Testis (tissue), 3 donors: ENCODE results near the gene WDR86. TPM values are rescaled to one million over a fixed set of nuclear protein-coding genes. Genes with fewer than 3 reads are reported as not detected.

ENCODE experiments used
- DNase-seq: peaks from one replicate; pipeline ENCODE4 v3.0.0-alpha.2; 2019
- H3K27ac ChIP-seq, 2 donors: fragments of 200-600 bp; sonication (generic); one replicate each; pipeline ENCODE4 v1.5.1; 2019
- H3K27me3 ChIP-seq: fragments of 200-600 bp; sonication (generic); one replicate; pipeline ENCODE4 v1.5.1; 2019
- H3K36me3 ChIP-seq: fragments of 200-600 bp; sonication (generic); one replicate; pipeline ENCODE4 v1.5.1; 2017; ENCODE audit warnings: low read depth; ENCODE audit errors: missing control alignments
- H3K4me1 ChIP-seq: fragments of 200-600 bp; sonication (generic); one replicate; pipeline ENCODE4 v1.5.1; 2019
- H3K4me3 ChIP-seq, 2 donors: fragments of 200-600 bp; sonication (generic); one replicate each; pipeline ENCODE4 v1.5.1; 2017 to 2019
- H3K9me3 ChIP-seq: fragments of 200-600 bp; sonication (generic); one replicate; pipeline ENCODE4 v1.5.1; 2017
- POLR2A ChIP-seq: fragments of 450-650 bp; IDR thresholded peaks from one replicate; pipeline ENCODE4 v1.6.1; 2017; ENCODE audit warnings: antibody characterized with exemption, mild to moderate bottlenecking, moderate library complexity
- WGBS, 2 donors: methylation state at CpG; one replicate each; pipeline ENCODE4 v1.1.5; 2018; 5-methylcytosine and 5-hydroxymethylcytosine counted together
- intact Hi-C: fragments of 100-400 bp; cut with DNase I; formaldehyde crosslinking; loops from one replicate; pipeline ENCODE4 v1.15.1; 2023; ENCODE audit warnings: low total_unique reads
- polyA plus RNA-seq: library from polyadenylated mRNA; stranded (reverse); fragments of 350-450 nt; fragmentation: Illumina TruSeq; extraction: RNeasy Lipid Tissue Mini Kit (QIAGEN cat#74804); gene quantifications from one replicate; pipeline ENCODE4 v1.2.3, GENCODE V29; 2014; ENCODE audit warnings: low read depth, low replicate concordance; ENCODE audit not compliant: insufficient read depth
- total RNA-seq, 2 donors: library from RNA; depleted of rRNA; stranded (reverse); fragments of >200 nt; gene quantifications; one replicate each; pipeline ENCODE4 v1.2.3, GENCODE V29; 2016
- TF ChIP-seq, protein P1 (sequence below), 3 experiments: fragments of 450-650 bp in 2 of 3; fragments of 200-600 bp in 1 of 3; sonication (generic) in 1 of 3; IDR thresholded peaks; one replicate each; pipeline ENCODE4 v1.5.1; 2016 to 2019; ENCODE audit warnings: antibody characterized with exemption in 3 of 3, mild to moderate bottlenecking in 2 of 3, moderate library complexity in 1 of 3

The WDR86 gene
- total and polyA plus RNA-seq, 3 donors from 2014 or later = 2.8 to 20.3 (median 9.6) TPM

DNA sequence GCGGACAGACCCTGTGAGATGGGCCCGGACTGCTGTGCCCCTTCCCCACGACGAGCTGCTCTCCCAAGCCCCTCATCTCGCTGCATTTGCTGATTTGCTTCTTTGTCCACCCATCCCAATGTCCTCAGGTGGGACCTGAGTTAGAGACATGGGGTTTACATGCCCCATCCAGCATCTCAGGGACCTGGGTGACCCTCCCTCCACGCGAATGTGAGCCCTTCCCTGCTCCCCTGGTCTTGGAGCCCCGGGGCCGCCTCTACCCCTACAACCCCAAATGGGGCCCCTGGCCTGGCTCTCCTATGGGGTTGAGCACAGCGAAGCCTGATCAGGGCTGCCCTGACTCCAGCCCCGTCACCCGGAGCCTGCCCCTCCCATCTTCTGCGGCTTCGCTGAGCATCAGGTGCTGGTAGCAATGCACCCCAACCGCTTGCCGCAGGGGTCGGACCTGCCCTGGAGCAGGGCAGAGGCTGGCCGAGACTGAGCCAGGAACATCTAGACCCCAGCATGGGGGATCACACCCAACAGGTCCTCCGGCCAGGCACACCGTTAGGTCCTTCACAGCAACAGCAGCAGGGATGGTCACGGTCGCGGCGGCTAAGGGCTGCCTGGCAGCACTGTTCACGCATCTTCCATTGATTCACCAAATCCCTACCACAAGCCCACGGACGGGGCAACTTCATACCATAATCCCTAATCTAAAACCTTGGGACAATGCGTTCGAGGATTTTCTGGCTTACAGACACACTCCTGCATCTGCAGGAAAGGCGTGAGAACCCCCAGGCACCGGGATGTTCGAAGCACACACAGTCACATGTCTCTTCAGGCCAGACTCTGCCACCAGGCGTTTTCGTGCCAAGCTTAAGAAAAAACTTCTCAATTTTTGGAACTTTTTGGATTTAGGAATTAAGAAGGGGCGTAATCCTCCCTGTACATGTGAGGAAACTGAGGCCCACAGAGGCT, 15.5 kb downstream of the WDR86 start:
- H3K9me3 ChIP-seq = no peaks in the 10 kb centered on the region
- H3K27me3 ChIP-seq = no peaks in the 10 kb centered on the region
- H3K4me1 ChIP-seq = no peaks in the 10 kb centered on the region
- H3K4me3 ChIP-seq = no peak overlapping the region
- no peak overlapping the region for H3K27ac ChIP-seq
- no peak for TF ChIP-seq POLR2A
- TF ChIP-seq, protein P1, sequence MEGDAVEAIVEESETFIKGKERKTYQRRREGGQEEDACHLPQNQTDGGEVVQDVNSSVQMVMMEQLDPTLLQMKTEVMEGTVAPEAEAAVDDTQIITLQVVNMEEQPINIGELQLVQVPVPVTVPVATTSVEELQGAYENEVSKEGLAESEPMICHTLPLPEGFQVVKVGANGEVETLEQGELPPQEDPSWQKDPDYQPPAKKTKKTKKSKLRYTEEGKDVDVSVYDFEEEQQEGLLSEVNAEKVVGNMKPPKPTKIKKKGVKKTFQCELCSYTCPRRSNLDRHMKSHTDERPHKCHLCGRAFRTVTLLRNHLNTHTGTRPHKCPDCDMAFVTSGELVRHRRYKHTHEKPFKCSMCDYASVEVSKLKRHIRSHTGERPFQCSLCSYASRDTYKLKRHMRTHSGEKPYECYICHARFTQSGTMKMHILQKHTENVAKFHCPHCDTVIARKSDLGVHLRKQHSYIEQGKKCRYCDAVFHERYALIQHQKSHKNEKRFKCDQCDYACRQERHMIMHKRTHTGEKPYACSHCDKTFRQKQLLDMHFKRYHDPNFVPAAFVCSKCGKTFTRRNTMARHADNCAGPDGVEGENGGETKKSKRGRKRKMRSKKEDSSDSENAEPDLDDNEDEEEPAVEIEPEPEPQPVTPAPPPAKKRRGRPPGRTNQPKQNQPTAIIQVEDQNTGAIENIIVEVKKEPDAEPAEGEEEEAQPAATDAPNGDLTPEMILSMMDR (IDR thresholded peaks at IDR 0.05) = no peak
- intact Hi-C loops = no loop called here
- DNase-seq = no peak
- H3K36me3 ChIP-seq = no peaks in the 10 kb centered on the region
- WGBS, 2 donors = 88 to 92% methylated on average over 16 to 35 of the region's 35 CpGs

DNA sequence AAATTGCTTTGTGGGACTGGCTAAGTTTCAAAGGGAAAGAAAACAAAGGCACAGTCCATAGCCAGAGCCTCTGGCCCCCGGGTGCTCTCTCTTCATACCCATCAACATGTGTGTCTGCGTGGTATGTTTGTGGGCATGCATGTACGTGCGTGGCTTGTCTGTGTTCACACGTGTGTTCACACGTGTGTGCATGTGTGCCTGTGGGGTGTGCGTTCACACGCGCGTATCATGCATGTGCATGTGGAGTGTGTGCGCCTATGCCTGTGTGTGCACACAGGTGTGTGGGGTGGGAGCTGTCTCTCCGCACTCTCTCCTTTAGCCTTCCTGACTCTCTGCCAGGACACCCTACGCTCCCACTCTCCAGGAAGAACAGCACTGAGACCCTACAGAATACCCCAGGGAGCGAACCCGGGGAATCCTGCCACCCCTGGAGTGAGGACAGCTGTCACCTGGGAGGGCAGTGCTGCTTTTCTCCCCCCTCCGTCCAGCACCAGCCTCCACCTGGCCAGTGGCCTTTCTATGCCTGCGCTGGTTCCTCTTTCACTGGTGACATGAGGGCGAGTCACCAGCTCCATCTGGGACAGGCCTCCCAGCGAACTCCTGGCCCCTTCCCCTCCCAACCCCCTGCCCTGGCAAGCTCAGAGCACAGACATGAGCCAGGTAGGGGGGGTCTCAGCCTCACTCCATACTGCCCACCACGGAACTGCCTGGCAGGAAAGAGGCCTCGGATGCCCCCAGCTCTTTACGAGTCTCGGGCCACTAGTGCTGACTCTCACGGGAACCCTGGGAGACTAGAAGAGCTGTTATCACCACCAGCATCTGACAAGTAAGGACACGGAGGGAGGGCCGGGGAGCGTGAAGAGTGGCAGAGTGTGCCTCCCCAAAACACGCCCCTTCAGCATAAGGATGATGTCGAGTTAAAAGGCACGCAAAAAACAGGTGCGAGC, 16.5 kb downstream of the WDR86 start:
- TF ChIP-seq, protein P1 (IDR thresholded peaks at IDR 0.05) = no peak
- TF ChIP-seq POLR2A = no peak
- 86 to 88% methylated on average over 26 to 31 of the region's 31 CpGs for WGBS, 2 donors
- intact Hi-C loops = no loop called here
- Histone ChIP-seq H3K4me1 (no peaks in the 10 kb centered on the region), H3K36me3 (no peaks in the 10 kb centered on the region), H3K9me3 (no peaks in the 10 kb centered on the region), H3K27ac (no peak overlapping the region), H3K27me3 (no peaks in the 10 kb centered on the region), H3K4me3 (no peak overlapping the region)
- DNase-seq = no peak

DNA sequence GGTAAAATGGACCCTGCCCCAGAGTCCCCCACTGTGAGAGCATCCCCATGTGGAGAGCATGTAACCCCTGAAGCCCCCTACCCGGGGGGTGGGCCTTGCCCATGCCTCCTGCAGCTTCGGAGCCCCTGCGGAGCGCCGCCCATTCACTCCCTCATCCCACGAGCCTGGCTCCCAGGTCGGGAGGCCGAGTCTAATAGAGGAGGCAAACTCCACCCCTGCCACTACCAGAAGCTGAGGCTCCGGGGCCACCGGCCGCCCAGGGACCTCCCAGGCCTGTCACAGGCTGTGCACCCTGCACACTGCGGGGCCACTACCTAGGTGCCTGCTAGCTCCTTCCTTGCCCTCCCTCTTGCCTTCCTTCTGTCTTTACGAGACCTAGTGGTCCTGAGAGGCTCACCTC, 17.4 kb downstream of the WDR86 start:
- no peak overlapping the region for H3K27ac ChIP-seq
- no peak for DNase-seq
- H3K27me3 ChIP-seq = no peaks in the 10 kb centered on the region
- no peak for TF ChIP-seq POLR2A
- TF ChIP-seq, protein P1 (IDR thresholded peaks at IDR 0.05) = no peak
- H3K9me3 ChIP-seq = no peaks in the 10 kb centered on the region
- H3K4me3 ChIP-seq = no peak overlapping the region
- intact Hi-C loops = no loop called here
- H3K4me1 ChIP-seq = peaks cover 2% of the 10 kb centered on the region
- WGBS, 2 donors = 82 to 91% methylated on average over 11 to 13 of the region's 13 CpGs
- H3K36me3 ChIP-seq = no peaks in the 10 kb centered on the region

DNA sequence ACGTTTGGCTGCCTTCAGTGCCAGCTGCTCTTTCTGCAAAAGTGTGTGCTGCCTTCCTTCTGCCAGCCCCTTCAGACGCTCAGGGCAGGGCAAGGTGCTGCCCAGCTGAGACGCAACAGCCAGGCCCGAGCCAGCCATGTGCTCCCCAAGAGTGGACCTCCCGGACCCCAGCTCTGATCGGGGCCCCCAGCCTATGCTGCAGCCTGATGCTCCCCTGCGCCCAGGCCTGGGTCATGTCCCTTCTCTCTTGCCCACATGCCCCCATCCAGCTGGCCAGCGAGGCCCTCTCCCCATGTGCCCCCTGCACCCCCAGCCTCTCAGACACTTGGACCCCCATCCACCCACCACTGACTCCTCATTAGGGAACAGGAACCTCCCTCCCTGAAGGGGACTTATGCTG, 17.8 kb downstream of the WDR86 start:
- H3K4me1 ChIP-seq = peaks cover 7% of the 10 kb centered on the region
- WGBS, 2 donors = 93 to 96% methylated on average over 6 to 8 of the region's 8 CpGs
- no peaks in the 10 kb centered on the region for H3K36me3 ChIP-seq
- no peak for DNase-seq
- no peaks in the 10 kb centered on the region for H3K9me3 ChIP-seq
- no peak overlapping the region for H3K27ac ChIP-seq
- no peaks in the 10 kb centered on the region for H3K27me3 ChIP-seq
- intact Hi-C loops = no loop called here
- TF ChIP-seq POLR2A = no peak
- TF ChIP-seq, protein P1 (IDR thresholded peaks at IDR 0.05) = no peak
- no peak overlapping the region for H3K4me3 ChIP-seq
